Left cardiac atrium (tissue), 4 donors: Measurements from ENCODE around the gene MLN. TPM values are rescaled to one million over a fixed set of nuclear protein-coding genes. Genes with fewer than 3 reads are reported as not detected.
A peak's percentile ranks its signal among the peaks of the same experiment; 100 is the strongest.

ENCODE experiments used
- ATAC-seq, 2 donors: fragments of 200-7000 bp; cut with Tn5 transposase; one replicate each; pipeline ENCODE4 v1.9.1; 2020; ENCODE audit warnings: mild to moderate bottlenecking in 2 of 2, moderate library complexity in 2 of 2
- DNase-seq: peaks from one replicate; pipeline ENCODE4 v3.0.0-alpha.2; 2020
- intact Hi-C, 2 donors: fragments of 100-400 bp; cut with DNase I; formaldehyde crosslinking; loops; one replicate each; pipeline versions ENCODE4 v1.14.1 to v1.15.1; 2022 to 2023
- total RNA-seq, 2 donors: library from RNA; stranded (reverse); fragmentation: NEBNext Ultra II Directional; extraction: Animal tissue kit (Norgen Biotek cat#: 25700); gene quantifications; one replicate each; pipeline ENCODE4 v1.2.1, GENCODE V29; 2021
- donor health status: DM: no; HTN: yes; CAD: no.
- donor health status: DM: no; HTN: yes; CAD: no; lungs with severe emphysema.
- donor health status: DM: yes; HTN: yes; CAD: no.
- donor health status: Dilated cardiomyopathy.

Gene MLN
- total RNA-seq, 2 donors from 2014 or later: not detected

DNA sequence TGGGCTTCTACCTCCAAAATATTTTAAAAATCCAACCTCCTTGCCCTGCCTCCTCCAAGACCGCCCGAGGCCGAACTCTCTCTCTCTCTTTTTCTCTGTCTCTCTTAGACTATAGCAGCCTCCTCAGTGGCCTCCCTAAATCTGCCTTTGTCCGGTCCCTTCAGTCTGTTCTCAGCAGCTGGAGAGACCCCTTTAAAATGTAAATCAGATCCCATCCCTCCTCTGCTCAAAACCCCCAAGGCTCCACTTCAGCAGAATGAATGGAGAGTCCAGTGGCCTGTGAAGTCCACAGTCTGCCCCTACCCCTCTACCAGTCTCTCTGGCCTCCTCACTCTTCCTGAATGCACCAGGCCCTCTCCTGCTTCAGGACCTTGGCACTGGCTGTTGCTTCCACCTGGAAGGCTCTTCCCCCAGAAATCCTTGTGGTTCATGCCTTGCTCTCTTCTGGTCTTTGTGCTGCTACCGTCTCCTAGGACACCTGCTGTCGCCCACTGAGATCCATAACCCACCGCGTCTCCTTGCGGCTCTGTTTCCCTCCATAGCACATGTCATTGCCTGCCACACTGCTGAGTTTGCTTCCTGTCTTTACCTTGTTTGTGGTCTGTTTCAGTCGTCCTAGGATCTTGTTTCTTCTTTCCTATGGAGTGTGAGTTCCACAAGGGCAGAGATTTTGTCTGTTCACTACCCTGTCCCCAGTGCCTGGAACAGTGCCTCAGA is 6.0 kb downstream of the MLN start:
- DNase-seq (no peak), ATAC-seq (no peak)
- intact Hi-C loops: no loop called here

- intact Hi-C loops: no loop called here
- ATAC-seq: no peak
- DNase-seq: no peak
Observed at GRCh38 chr6:33794910-33795623, 8.7 kb downstream of the MLN start.

DNA sequence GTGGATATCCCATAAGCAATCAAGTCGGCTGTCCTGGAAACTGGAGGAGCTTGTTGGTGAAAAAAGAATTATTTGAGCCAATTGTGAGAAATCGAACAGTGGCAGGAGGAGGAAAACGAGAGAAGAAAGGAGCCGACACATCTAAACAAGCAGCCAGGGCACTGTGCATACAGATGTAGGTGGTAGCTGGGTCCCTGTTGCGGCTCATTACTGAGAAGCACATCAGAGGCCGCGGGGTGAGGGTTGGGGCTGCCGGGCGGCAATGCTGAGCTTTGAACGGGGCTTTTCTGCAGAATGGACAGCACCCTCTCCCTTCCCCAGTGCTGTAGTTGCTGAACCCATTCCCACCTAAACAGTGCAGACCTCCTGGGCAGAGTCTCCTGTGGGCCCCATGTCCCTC is 10.8 kb downstream of the MLN start:
- ATAC-seq: no peak
- no peak for DNase-seq
- intact Hi-C loops: no loop called here

GRCh38 chr6:33791620-33792019 is 12.2 kb downstream of the MLN start:
- ATAC-seq: no peak
- intact Hi-C loops: no loop called here
- no peak for DNase-seq

DNA sequence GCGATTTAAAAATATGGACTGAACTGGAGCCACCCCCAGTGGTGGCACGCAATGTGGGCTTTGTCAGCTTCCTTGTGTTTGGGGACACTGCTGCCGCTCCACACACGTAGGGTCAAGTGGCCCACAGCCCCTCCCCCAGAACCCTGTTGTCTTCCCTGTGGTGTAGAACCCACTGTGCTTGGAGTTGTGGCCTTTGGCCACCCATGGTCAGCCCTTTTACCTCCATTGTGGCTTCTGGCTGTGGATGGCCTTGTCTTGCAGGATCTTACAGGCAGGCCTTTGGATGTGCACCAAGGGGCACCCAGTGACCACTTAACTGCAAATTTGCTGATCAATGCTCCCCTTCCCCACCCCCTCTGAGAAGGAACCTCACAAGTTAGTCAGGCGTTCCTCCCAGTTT is 12.9 kb downstream of the MLN start:
- DNase-seq: no peak
- intact Hi-C loops: no loop called here
- no peak for ATAC-seq

DNA sequence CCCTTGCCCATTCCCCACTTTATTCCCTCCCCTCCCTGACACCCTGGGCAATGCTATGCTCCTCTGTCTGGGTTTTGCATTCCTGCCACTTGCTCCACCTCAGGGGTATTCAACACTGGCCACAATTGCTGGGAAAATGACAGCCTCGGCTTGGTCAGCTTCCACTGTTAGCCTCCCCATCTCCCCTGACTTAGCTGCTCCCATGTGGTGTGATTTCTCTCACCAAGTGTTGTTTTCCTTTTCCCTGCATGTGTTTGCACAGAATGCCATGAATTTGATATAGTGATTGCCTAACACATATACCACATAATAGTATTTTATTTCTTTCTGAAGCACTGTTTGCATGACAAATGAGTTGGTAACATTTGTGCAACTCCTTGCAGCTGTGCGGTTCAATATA is 13.4 kb downstream of the MLN start:
- intact Hi-C loops: no loop called here
- DNase-seq (no peak), ATAC-seq (no peak)

- DNase-seq (no peak), ATAC-seq (no peak)
- intact Hi-C loops: loop anchor here in 1 of 2 donors (5.0 kb wide), 1 partner anchor 98 kb away; no protein-coding TSS in a partner anchor
Observed at GRCh38 chr6:33789550-33789895, 14.3 kb downstream of the MLN start.

- intact Hi-C loops: loop anchor here in 1 of 2 donors (5.0 kb wide), 1 partner anchor 98 kb away; no protein-coding TSS in a partner anchor
- ATAC-seq: peak; percentile 98
Observed at GRCh38 chr6:33788694-33789549, 14.9 kb downstream of the MLN start, which contains the start of gene LEMD2. TSS of gene LEMD2 (minus strand) at chr6:33789130. CDS start at chr6:33789116, 14 bp downstream.

DNA sequence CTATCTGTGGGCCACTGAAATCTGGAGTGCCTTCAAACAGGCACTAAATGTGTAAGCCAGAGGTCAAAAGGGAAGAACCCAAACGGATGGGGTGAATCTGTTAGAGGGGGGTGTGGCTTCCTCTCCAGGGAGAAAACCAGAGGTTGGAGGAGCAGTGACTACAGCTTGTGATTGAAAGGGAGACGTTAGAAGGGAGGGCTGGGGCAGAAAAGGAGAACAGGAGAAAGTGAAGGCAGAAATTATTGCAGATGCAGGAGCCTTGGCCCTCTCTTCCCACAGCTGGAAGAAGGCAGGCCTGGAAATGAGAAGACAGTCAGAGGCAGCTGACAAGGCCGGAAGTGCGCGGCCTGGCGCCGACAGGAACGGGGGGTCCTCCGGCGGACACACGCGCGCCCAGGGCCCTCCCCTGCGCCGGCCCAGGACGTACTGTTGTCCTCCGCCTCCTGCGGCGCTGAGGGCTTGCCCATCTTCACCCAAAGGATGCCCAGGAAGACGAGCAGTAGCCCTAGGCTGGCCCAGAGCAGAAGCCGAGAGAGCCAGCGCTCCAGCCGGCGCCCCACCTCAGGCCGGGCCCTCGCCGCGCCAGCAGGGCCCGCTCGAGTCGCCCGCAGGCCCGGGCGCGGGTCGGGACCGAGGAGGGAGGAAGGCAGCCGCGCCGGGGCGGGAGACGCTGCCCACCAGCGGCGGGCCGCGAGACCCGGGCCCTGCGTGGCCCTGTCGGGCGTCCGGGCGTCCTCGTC is 15.7 kb downstream of the MLN start:
- intact Hi-C loops: loop anchor here in 1 of 2 donors (5.0 kb wide), 1 partner anchor 99 kb away; no protein-coding TSS in a partner anchor
- peak; percentile 80 to 83 for ATAC-seq
- DNase-seq: peak; percentile 86

More at GRCh38 chr6:33788694-33789549, 14.9 kb downstream of the MLN start, which contains the start of gene LEMD2:
- DNase-seq: peak; percentile 95

DNA sequence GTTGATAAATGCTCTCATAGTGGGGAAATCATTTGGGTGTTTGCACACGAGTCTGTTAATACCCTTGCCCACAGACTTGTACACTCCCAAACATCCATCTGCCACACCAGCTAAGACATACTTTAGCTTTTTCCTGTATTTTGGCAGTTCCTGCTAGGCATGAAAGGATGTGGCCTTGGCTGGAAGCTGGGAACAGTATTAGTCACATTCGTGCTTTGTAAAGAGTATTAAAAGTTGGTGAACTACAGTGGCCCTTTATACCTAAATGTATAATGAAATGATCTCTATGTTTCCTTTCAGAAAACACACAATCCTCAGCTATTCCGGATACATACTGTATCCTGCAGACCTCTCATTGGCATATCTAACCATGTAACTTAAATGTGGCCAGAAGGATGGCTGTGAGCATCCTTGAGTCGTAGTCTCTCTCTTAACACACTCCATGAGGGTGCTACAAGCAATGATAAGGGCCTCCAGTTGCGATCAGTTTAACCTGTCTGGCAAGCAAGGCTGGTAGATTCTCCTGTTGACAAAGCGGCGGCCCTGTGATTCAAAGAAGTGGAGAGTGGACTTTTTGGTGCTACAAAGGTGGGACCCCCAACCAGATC is 16.4 kb downstream of the MLN start:
- intact Hi-C loops: loop anchor here in 1 of 2 donors (5.0 kb wide), 1 partner anchor 100 kb away; no protein-coding TSS in a partner anchor
- ATAC-seq (no peak), DNase-seq (no peak)

DNA sequence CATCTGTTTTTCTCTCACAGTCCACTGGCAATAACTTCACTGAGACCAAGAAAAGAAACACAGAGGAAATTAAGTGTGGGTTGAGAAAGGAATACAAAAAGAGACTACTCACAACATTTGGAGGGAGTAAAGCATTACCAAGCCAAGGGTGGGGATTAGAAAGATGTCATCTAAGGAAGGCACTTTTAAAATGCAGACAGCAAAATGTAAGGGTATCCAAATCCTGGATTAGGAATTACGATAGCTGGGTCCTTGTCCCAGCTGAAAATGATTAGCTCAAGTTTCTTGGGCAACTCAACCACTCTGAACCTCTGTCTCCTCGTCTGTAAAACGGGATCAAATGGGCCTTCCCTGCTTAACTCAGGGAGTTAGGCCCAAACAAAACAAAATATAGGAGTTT is 17.1 kb downstream of the MLN start:
- intact Hi-C loops: loop anchor here in 1 of 2 donors (5.0 kb wide), 1 partner anchor 101 kb away; no protein-coding TSS in a partner anchor
- DNase-seq (no peak), ATAC-seq (no peak)

- DNase-seq (no peak), ATAC-seq (no peak)
- intact Hi-C loops: loop anchor here in 1 of 2 donors (5.0 kb wide), 1 partner anchor 102 kb away; no protein-coding TSS in a partner anchor
Observed at GRCh38 chr6:33785778-33786177, 18.0 kb downstream of the MLN start.

DNA sequence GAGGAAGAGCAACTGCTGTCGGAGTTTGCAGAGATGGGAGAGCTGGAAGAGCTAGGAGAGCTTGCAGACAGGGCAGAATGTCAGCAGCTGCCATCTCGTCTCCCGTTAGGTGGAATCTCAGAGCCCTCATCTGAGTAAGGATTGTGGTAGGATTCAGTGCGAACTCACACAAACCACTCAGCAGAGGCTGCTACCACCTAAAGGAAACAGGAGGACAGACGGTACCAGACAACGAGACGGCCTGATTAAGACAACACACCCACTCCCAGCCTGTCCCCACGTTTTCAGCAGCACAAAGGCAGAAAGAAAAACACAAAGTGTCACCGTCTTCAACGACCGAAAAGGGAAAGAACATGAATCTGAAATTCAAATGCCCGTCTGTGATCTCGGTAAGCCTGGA is 19.0 kb downstream of the MLN start:
- ATAC-seq (no peak), DNase-seq (no peak)
- intact Hi-C loops: loop anchor here in 1 of 2 donors (5.0 kb wide), 1 partner anchor 103 kb away; no protein-coding TSS in a partner anchor

DNA sequence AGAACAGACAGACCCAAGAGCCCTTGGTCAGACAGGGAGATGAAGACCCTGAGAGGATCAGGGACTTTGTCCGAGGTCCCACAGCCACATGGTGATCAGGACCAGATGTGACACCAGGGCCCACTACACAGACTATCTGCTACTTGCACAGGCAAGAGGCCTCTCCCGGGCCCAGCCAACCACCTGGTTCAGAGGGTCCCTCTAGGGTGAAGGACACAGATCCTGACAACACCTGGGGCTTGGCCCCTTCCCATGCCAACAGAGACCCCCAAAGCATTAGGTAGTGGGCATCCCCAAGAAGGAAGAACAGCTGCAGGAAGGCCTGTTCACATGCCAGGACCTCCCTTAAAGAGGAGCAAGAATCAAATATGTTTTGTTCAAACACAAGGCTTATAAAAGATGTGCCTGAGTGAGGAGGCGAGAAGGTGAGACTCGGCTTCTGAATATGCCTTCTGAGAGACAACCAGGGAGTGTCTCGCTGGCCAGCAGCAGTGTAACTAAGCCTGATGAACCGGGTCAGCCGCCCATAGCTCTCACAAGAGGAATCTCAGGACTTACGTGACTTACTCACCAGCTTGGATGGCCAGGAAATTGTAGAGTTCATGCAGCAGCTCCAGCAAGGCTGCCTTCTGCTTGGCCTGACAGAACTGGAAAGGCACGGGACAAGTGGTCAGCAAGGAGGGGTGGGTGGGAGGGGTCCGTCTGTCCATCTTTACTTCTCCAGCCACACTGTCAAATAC is 19.9 kb downstream of the MLN start:
- DNase-seq (no peak), ATAC-seq (no peak)
- intact Hi-C loops: no loop called here

DNA sequence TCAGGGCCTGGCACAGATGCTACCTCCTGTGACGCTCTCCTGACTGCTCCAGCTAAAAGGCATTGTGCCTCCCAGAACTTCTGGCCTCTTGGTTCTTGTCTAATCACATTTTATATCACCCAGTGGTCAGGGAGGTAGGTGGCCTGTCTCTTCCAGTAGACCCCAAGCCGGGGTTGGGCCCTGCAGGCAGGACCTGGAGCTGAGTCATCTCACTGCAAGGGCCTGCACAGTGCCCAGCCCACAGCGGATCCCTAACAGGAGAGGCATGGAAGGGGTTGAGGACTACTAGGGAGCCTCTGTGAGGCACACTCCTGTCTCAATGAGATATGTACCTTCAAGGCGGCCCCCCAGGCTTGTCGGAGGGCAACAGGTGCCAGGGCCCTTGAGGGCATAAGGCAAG is 21.2 kb downstream of the MLN start:
- DNase-seq (no peak), ATAC-seq (no peak)
- intact Hi-C loops: no loop called here

- peak; percentile 42 to 49 for ATAC-seq
- intact Hi-C loops: no loop called here
- DNase-seq: no peak
Observed at GRCh38 chr6:33781131-33781975, 22.4 kb downstream of the MLN start.

DNA sequence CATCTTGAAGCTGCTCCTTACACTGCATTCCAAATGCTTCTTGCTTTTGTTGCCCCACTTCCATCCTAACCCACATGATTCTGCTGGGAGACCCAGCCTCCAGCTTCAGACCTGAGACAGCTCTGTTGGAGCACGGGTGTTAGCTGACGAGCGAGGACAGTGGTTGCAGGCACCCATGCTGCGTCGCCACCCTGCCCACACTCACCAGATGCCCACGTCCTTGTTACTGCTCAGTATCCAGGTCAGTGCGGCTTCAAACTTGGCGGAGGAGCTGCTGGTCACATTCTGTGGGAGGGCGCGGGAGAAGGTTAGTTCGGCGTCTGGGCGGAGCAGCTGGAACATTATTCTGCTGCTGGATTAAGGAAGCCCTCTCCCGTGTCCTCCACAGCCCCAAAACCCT is 23.9 kb downstream of the MLN start:
- ATAC-seq (no peak), DNase-seq (no peak)
- intact Hi-C loops: no loop called here
